Endodermal cell (in vitro differentiated cells): ENCODE data around the gene CENPP. TPM values are rescaled to one million over a fixed set of nuclear protein-coding genes. Genes with fewer than 3 reads are reported as not detected.

ENCODE experiments used
- DNase-seq: peaks from one replicate; pipeline ENCODE4 v3.0.0-alpha.2; 2017
- H3K27ac ChIP-seq: 2 replicates; pipeline ENCODE4 v1.5.1; 2013; ENCODE audit warnings: mild to moderate bottlenecking, low read depth, low read length, moderate library complexity
- H3K27me3 ChIP-seq: 2 replicates; pipeline ENCODE4 v1.6.1; 2013; ENCODE audit warnings: mild to moderate bottlenecking, low read length, moderate library complexity; ENCODE audit not compliant: insufficient read depth, control insufficient read depth, poor library complexity, severe bottlenecking
- H3K36me3 ChIP-seq: 2 replicates; pipeline ENCODE4 v1.7.0; 2013; ENCODE audit warnings: mild to moderate bottlenecking, low read length, moderate library complexity; ENCODE audit not compliant: control insufficient read depth, insufficient read depth
- H3K4me1 ChIP-seq: one replicate; pipeline ENCODE4 v1.7.0; 2013; ENCODE audit warnings: low read length; ENCODE audit not compliant: control insufficient read depth, insufficient read depth
- H3K4me3 ChIP-seq: 2 replicates; pipeline ENCODE4 v1.5.1; 2013; ENCODE audit warnings: mild to moderate bottlenecking, low read length, moderate library complexity
- H3K9ac ChIP-seq: 2 replicates; pipeline ENCODE4 v1.6.1; 2013; ENCODE audit warnings: mild to moderate bottlenecking, low read length, moderate library complexity; ENCODE audit not compliant: poor library complexity, severe bottlenecking; ENCODE audit errors: extremely low read depth
- H3K9me3 ChIP-seq: 2 replicates; pipeline ENCODE4 v1.6.1; 2013; ENCODE audit warnings: mild to moderate bottlenecking, low read length, moderate library complexity; ENCODE audit not compliant: control insufficient read depth
- H3K27ac Mint-ChIP-seq: 2 replicates; pipeline ENCODE4 v1.8.0; 2020; ENCODE audit warnings: mixed read lengths
- H3K27me3 Mint-ChIP-seq: 2 replicates; pipeline ENCODE4 v1.8.0; 2021; ENCODE audit warnings: mild to moderate bottlenecking, mixed read lengths; ENCODE audit not compliant: insufficient read depth
- H3K36me3 Mint-ChIP-seq: 2 replicates; pipeline ENCODE4 v1.8.0; 2020; ENCODE audit warnings: low read depth, mixed read lengths
- H3K4me1 Mint-ChIP-seq: 2 replicates; pipeline ENCODE4 v1.8.0; 2020; ENCODE audit warnings: mixed read lengths
- H3K4me3 Mint-ChIP-seq: 2 replicates; pipeline ENCODE4 v1.8.0; 2020; ENCODE audit warnings: mild to moderate bottlenecking, moderate library complexity, mixed read lengths
- H3K9me3 Mint-ChIP-seq: 2 replicates; pipeline ENCODE4 v1.8.0; 2020; ENCODE audit warnings: mild to moderate bottlenecking, mixed read lengths
- WGBS, 2 experiments: methylation state at CpG; one replicate each; pipeline versions ENCODE4 v1.1.5 to v1.1.7; 2013; ENCODE audit warnings: missing lambda C conversion rate in 2 of 2, mixed read lengths in 1 of 2; ENCODE audit not compliant: insufficient coverage in 1 of 2, insufficient read length in 1 of 2; 5-methylcytosine and 5-hydroxymethylcytosine counted together
- total RNA-seq, 2 donors: library from RNA; stranded (reverse); fragmentation: NEBNext Ultra II Directional in 1 of 2; extraction: Animal tissue kit (Norgen Biotek cat#: 25700) in 1 of 2; gene quantifications; 2 replicates in 1 of 2; 3 replicates in 1 of 2; pipeline ENCODE4 v1.2.1, GENCODE V29; 2021
- TF ChIP-seq, protein P1 (sequence below): fragments of 200-600 bp; sonication (generic); conservative IDR thresholded peaks from 2 replicates; pipeline ENCODE4 v1.5.0; 2021; ENCODE audit warnings: antibody characterized with exemption, mild to moderate bottlenecking

Gene CENPP
- total RNA-seq, 2 donors from 2014 or later, result 8.2 to 9.2 TPM

DNA sequence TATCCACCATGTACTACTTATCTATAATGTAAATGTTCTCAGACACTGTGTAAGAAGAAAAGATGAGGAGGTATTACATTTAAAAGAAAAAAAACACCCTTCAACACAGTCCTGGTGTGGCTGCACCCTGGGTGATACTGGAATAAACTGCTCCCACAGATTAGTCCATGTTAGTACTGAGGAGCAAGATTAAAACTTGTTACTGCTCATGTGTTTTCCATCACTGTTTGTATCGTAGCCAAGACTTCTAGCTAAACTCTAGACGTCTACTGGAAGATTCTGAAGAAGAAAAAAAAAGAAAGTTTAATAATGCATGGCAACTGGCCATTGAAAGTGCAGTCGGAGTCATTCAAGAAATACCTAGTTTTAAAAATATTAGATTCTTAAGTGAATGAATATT, 156.6 kb downstream of the CENPP start, which contains the start of gene ASPN:
Gene ASPN, minus strand, starts transcription at position 178 of the 400 bp plus-strand sequence.
- no peaks in the 10 kb centered on the region for H3K27me3 Mint-ChIP-seq
- H3K9ac ChIP-seq, result no peak within 1 kb of the TSS
- TF ChIP-seq, protein P1, sequence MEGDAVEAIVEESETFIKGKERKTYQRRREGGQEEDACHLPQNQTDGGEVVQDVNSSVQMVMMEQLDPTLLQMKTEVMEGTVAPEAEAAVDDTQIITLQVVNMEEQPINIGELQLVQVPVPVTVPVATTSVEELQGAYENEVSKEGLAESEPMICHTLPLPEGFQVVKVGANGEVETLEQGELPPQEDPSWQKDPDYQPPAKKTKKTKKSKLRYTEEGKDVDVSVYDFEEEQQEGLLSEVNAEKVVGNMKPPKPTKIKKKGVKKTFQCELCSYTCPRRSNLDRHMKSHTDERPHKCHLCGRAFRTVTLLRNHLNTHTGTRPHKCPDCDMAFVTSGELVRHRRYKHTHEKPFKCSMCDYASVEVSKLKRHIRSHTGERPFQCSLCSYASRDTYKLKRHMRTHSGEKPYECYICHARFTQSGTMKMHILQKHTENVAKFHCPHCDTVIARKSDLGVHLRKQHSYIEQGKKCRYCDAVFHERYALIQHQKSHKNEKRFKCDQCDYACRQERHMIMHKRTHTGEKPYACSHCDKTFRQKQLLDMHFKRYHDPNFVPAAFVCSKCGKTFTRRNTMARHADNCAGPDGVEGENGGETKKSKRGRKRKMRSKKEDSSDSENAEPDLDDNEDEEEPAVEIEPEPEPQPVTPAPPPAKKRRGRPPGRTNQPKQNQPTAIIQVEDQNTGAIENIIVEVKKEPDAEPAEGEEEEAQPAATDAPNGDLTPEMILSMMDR, result no peak
- H3K4me1 Mint-ChIP-seq, result peaks cover 8% of the 10 kb centered on the region
- no peak for DNase-seq
- no peaks in the 10 kb centered on the region for H3K36me3 Mint-ChIP-seq
- H3K27ac Mint-ChIP-seq, result peak within 1 kb of the TSS; percentile 32
- H3K27me3 ChIP-seq, result no peaks in the 10 kb centered on the region
- H3K9me3 Mint-ChIP-seq, result no peaks in the 10 kb centered on the region
- H3K9me3 ChIP-seq, result no peaks in the 10 kb centered on the region
- no peak within 1 kb of the TSS for H3K27ac ChIP-seq
- no peaks in the 10 kb centered on the region for H3K4me1 ChIP-seq
- H3K4me3 ChIP-seq, result no peak within 1 kb of the TSS
- 82 to 100% methylated on average over 2 to 3 of the region's 3 CpGs for WGBS, 2 experiments
- no peaks in the 10 kb centered on the region for H3K36me3 ChIP-seq
- no peak within 1 kb of the TSS for H3K4me3 Mint-ChIP-seq

- TF ChIP-seq, protein P1, result no peak
- Histone ChIP-seq H3K27me3 (no peaks in the 10 kb centered on the region), H3K36me3 (no peaks in the 10 kb centered on the region), H3K9me3 (no peaks in the 10 kb centered on the region), H3K4me1 (no peaks in the 10 kb centered on the region), H3K4me3 (no peak overlapping the region), H3K9ac (no peak overlapping the region), H3K27ac (no peak overlapping the region)
- Mint-ChIP-seq H3K27me3 (no peaks in the 10 kb centered on the region), H3K27ac (no peak overlapping the region), H3K4me3 (no peak overlapping the region), H3K9me3 (no peaks in the 10 kb centered on the region), H3K36me3 (no peaks in the 10 kb centered on the region), H3K4me1 (peaks cover 8% of the 10 kb centered on the region)
- DNase-seq, result no peak
These were observed 157.1 kb downstream of the CENPP start for GRCh38 chr9:92482805-92483204.

- H3K27ac Mint-ChIP-seq, result no peak overlapping the region
These were observed 158.1 kb downstream of the CENPP start for GRCh38 chr9:92483627-92484545.

More at GRCh38 chr9:92483627-92484545, 158.1 kb downstream of the CENPP start:
- Histone ChIP-seq H3K27ac (no peak overlapping the region), H3K9me3 (no peaks in the 10 kb centered on the region), H3K4me1 (no peaks in the 10 kb centered on the region), H3K36me3 (no peaks in the 10 kb centered on the region), H3K9ac (no peak overlapping the region), H3K27me3 (no peaks in the 10 kb centered on the region), H3K4me3 (no peak overlapping the region)
- Mint-ChIP-seq H3K9me3 (no peaks in the 10 kb centered on the region), H3K27me3 (no peaks in the 10 kb centered on the region), H3K36me3 (no peaks in the 10 kb centered on the region), H3K4me1 (peaks cover 8% of the 10 kb centered on the region), H3K4me3 (no peak overlapping the region)
- WGBS, 2 experiments, result 89 to 93% methylated on average over 1 to 5 of the region's 5 CpGs
- TF ChIP-seq, protein P1, result no peak
- no peak for DNase-seq
